Skeletal muscle tissue (tissue), 4 donors: ENCODE results near the gene RAB6D. TPM values are rescaled to one million over a fixed set of nuclear protein-coding genes. Genes with fewer than 3 reads are reported as not detected.
"Not testable (repeated sequence)": the region's sequence is repeated elsewhere in the genome, so short reads cannot be mapped to it uniquely, and the experiment has no call there.

Experiments used
- H3K27ac ChIP-seq: one replicate; pipeline ENCODE4 v1.7.0; 2013; ENCODE audit warnings: mild to moderate bottlenecking, low read depth, low read length, inconsistent platforms
- H3K27me3 ChIP-seq, 3 donors: one replicate each; pipeline ENCODE4 v1.7.0; 2013; ENCODE audit warnings: low read length in 3 of 3; ENCODE audit not compliant: control insufficient read depth in 3 of 3, insufficient read depth in 3 of 3
- H3K36me3 ChIP-seq, 3 donors: one replicate each; pipeline ENCODE4 v1.7.0; 2013; ENCODE audit warnings: low read length in 3 of 3; ENCODE audit not compliant: control insufficient read depth in 3 of 3, insufficient read depth in 3 of 3
- H3K4me1 ChIP-seq, 3 donors: one replicate each; pipeline ENCODE4 v1.7.0; 2013; ENCODE audit warnings: low read length in 3 of 3, mild to moderate bottlenecking in 3 of 3; ENCODE audit not compliant: control insufficient read depth in 3 of 3, insufficient read depth in 3 of 3
- H3K4me3 ChIP-seq, 3 donors: one replicate each; pipeline ENCODE4 v1.7.0; 2013; ENCODE audit warnings: low read length in 3 of 3
- H3K9ac ChIP-seq, 3 donors: one replicate each; pipeline ENCODE4 v1.7.0; 2013; ENCODE audit warnings: low read length in 3 of 3, mild to moderate bottlenecking in 3 of 3, moderate library complexity in 2 of 3, low read depth in 1 of 3
- H3K9me3 ChIP-seq, 3 donors: one replicate each; pipeline ENCODE4 v1.7.0; 2013; ENCODE audit warnings: low read length in 3 of 3; ENCODE audit not compliant: control insufficient read depth in 3 of 3
- total RNA-seq: library from RNA; depleted of rRNA; stranded (reverse); fragments of >200 nt; gene quantifications from one replicate; pipeline ENCODE4 v1.2.3, GENCODE V29; 2014
- donor health status: Osteomylitis.

Gene RAB6D
- total RNA-seq, 1 donor from 2014 or later, result not detected

DNA sequence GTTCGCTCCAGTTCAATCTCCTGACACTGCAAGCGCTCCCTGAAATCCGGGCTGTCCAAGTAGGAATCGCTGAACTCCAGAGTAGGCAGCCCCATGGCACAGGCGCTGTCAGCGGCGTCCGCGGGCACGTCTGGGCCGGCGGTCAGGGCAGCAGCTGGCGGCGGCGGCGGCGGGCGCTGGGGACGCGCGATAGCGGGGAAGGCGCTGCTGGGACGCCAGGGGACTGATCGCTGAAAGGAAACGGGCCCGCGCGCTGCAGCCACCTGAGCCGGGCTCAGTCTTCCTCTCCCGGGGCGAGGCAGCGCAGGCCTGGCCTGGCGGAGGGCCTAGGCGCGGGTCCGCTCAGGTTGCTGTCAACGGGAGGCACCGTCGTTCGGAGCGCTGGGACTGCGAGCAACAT, 33.0 kb downstream of the RAB6D start:
- H3K9ac ChIP-seq, H3K36me3 ChIP-seq, H3K4me3 ChIP-seq, H3K4me1 ChIP-seq, H3K27ac ChIP-seq, H3K9me3 ChIP-seq, H3K27me3 ChIP-seq: not testable (repeated sequence)

DNA sequence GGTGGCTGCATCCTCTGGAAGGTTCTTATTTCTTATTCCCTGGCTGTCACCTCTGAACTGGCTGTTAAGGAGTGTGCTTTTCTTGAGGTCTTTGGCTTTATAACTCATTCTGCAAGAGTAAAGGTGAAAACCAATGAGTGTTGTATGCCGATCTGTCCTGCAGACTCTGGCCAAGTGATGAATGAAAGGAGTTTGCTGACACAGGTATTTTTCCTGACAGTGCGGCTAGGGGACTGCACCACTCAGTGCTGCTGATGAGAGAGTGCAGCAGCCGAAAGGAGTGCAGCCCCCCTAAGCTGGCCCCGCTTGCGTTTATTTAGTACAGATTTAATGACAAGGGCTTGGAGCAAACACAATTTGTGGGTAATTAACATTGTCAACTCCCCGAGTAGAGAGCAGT, 41.8 kb downstream of the RAB6D start:
- H3K9me3 ChIP-seq, result no peaks in the 10 kb centered on the region
- H3K27ac ChIP-seq, result no peak overlapping the region
- H3K36me3 ChIP-seq, result no peaks in the 10 kb centered on the region

DNA sequence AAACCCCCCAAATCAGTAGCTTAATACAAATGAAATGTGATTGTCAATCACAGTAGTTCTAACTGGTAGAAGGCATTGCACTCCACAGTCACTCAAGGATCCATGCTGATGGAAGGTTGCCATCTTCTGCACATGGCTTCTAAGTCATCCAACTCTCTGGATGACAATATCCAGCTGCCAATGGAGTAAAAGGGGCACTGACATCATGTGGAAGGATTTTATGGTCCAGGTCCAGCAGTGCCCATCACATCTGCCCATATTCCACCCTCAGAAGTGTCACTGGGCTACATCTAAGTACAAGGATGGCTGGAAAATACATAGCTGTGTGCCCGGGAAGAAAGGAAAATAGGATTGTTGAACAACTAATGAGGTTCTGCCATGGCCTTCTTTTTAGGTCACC, 42.6 kb downstream of the RAB6D start:
- not testable (repeated sequence) for H3K4me3 ChIP-seq, H3K9me3 ChIP-seq, H3K36me3 ChIP-seq, H3K4me1 ChIP-seq, H3K9ac ChIP-seq, H3K27ac ChIP-seq, H3K27me3 ChIP-seq

More for the DNA sequence above, 41.8 kb downstream of the RAB6D start:
- Histone ChIP-seq H3K27me3 (no peaks in the 10 kb centered on the region), H3K9ac (no peak overlapping the region), H3K4me3 (no peak overlapping the region), H3K4me1 (no peaks in the 10 kb centered on the region)

DNA sequence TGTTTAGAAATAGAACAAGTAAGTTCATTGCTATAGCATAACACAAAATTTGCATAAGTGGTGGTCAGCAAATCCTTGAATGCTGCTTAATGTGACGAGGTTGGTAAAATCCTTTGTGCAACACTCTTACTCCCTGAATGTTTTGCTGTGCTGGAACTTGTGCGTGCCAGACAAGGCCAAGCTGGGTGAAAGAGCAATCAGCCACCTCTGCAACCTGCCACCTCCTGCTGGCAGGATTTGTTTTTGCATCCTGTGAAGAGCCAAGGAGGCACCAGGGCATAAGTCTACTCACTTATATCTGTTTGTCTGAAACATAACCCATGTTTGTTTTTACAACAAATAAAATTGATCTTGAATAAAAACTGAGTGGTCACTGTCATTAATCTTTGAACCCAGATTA, 53.0 kb downstream of the RAB6D start:
- not testable (repeated sequence) for H3K36me3 ChIP-seq, H3K4me1 ChIP-seq, H3K27me3 ChIP-seq, H3K9me3 ChIP-seq, H3K9ac ChIP-seq, H3K27ac ChIP-seq, H3K4me3 ChIP-seq

Other genes with a start within 250 kb of the RAB6D start
- gene POTEE, start 154.6 kb downstream of the RAB6D start, total RNA-seq, result not detected
- 1.0 TPM for gene TUBA3D, start 112.0 kb upstream of the RAB6D start, total RNA-seq
- 27.7 TPM for gene MZT2A, start 128.2 kb upstream of the RAB6D start, total RNA-seq
- gene CCDC74A, start 163.7 kb upstream of the RAB6D start, total RNA-seq, result 1.0 TPM